IPS-NIHi7 (cell line): ENCODE measurements around the gene TMEM98.
A peak's percentile ranks its signal among the peaks of the same experiment; 100 is the strongest.
"Not testable (repeated sequence)": the region's sequence is repeated elsewhere in the genome, so short reads cannot be mapped to it uniquely, and the experiment has no call there.

Experiments
- DNase-seq: peaks from one replicate; pipeline ENCODE4 v3.0.0; 2012; ENCODE audit warnings: mixed read lengths; ENCODE audit errors: extremely low spot score

TMEM98 gene

GRCh38 chr17:32915245-32915644, 12.7 kb upstream of the TMEM98 start:
- DNase-seq: no peak

- no peak for DNase-seq
Measured at GRCh38 chr17:32916134-32916533, 11.8 kb upstream of the TMEM98 start.

GRCh38 chr17:32917081-32917480, 10.9 kb upstream of the TMEM98 start:
- DNase-seq: no peak

GRCh38 chr17:32917842-32918241, 10.1 kb upstream of the TMEM98 start:
- no peak for DNase-seq

- not testable (repeated sequence) for DNase-seq
Measured at GRCh38 chr17:32919876-32920275, 8.1 kb upstream of the TMEM98 start.

GRCh38 chr17:32920293-32920692, 7.7 kb upstream of the TMEM98 start:
- DNase-seq: no peak

- DNase-seq: no peak
Measured at GRCh38 chr17:32921017-32921416, 6.9 kb upstream of the TMEM98 start.

- DNase-seq: not testable (repeated sequence)
Measured at GRCh38 chr17:32923905-32924304, 4.0 kb upstream of the TMEM98 start.

- DNase-seq: no peak
Measured at GRCh38 chr17:32926183-32926582, 1.8 kb upstream of the TMEM98 start.

GRCh38 chr17:32926789-32927188, 1.2 kb upstream of the TMEM98 start:
- DNase-seq: not testable (repeated sequence)

- DNase-seq: no peak
Measured at GRCh38 chr17:32927201-32927723, 691 bp upstream of the TMEM98 start.

GRCh38 chr17:32928586-32929535, 908 bp downstream of the TMEM98 start:
- DNase-seq: no peak

- DNase-seq: no peak
Measured at GRCh38 chr17:32929588-32929987, 1.6 kb downstream of the TMEM98 start.

- no peak for DNase-seq
Measured at GRCh38 chr17:32930512-32930911, 2.6 kb downstream of the TMEM98 start.

GRCh38 chr17:32931686-32932085, 3.7 kb downstream of the TMEM98 start:
- DNase-seq: no peak

- no peak for DNase-seq
Measured at GRCh38 chr17:32933881-32934280, 5.9 kb downstream of the TMEM98 start.

GRCh38 chr17:32935726-32936125, 7.8 kb downstream of the TMEM98 start:
- DNase-seq: no peak

GRCh38 chr17:32936186-32936893, 8.4 kb downstream of the TMEM98 start:
- no peak for DNase-seq

GRCh38 chr17:32936894-32937500, 9.0 kb downstream of the TMEM98 start:
- DNase-seq: peak; percentile 93

- no peak for DNase-seq
Measured at GRCh38 chr17:32940706-32941390, 12.9 kb downstream of the TMEM98 start.

- DNase-seq: no peak
Measured at GRCh38 chr17:32941419-32942032, 13.6 kb downstream of the TMEM98 start.
